Hematopoietic multipotent progenitor cell treated with erythropoietin and hydrocortisone succinate and interleukin-3 and kit ligand, for 17 days (in vitro differentiated cells): ENCODE measurements around the gene UNC50.
"Not testable (repeated sequence)": the region's sequence is repeated elsewhere in the genome, so short reads cannot be mapped to it uniquely, and the experiment has no call there.

ENCODE experiments used
- DNase-seq: peaks from one replicate; pipeline ENCODE4 v3.0.0-alpha.2; 2015; ENCODE audit warnings: low spot score

The UNC50 gene

GRCh38 chr2:98576666-98577312 is 31.6 kb upstream of the UNC50 start:
- no peak for DNase-seq

GRCh38 chr2:98577313-98577712 is 31.1 kb upstream of the UNC50 start:
- no peak for DNase-seq

GRCh38 chr2:98578231-98578630 is 30.2 kb upstream of the UNC50 start:
- DNase-seq, result no peak

- DNase-seq, result no peak
These were observed 28.5 kb upstream of the UNC50 start for GRCh38 chr2:98579926-98580325.

GRCh38 chr2:98580656-98581284 is 27.6 kb upstream of the UNC50 start:
- DNase-seq, result no peak

- DNase-seq, result no peak
These were observed 25.9 kb upstream of the UNC50 start for GRCh38 chr2:98582523-98582922.

- DNase-seq, result no peak
These were observed 25.1 kb upstream of the UNC50 start for GRCh38 chr2:98583276-98583675.

- no peak for DNase-seq
These were observed 24.4 kb upstream of the UNC50 start for GRCh38 chr2:98583816-98584618.

GRCh38 chr2:98585386-98585785 is 23.0 kb upstream of the UNC50 start:
- DNase-seq, result no peak

GRCh38 chr2:98586551-98587140 is 21.7 kb upstream of the UNC50 start:
- no peak for DNase-seq

- DNase-seq, result no peak
These were observed 19.4 kb upstream of the UNC50 start for GRCh38 chr2:98588880-98589431.

- no peak for DNase-seq
These were observed 18.9 kb upstream of the UNC50 start for GRCh38 chr2:98589489-98589888.

GRCh38 chr2:98592565-98592964 is 15.8 kb upstream of the UNC50 start:
- no peak for DNase-seq

- DNase-seq, result not testable (repeated sequence)
These were observed 13.7 kb upstream of the UNC50 start for GRCh38 chr2:98594665-98595064.

- DNase-seq, result no peak
These were observed 9.5 kb upstream of the UNC50 start for GRCh38 chr2:98598781-98599428.

- DNase-seq, result peak; percentile 37
These were observed 6.8 kb upstream of the UNC50 start for GRCh38 chr2:98601532-98602132.

- no peak for DNase-seq
These were observed 3.8 kb upstream of the UNC50 start for GRCh38 chr2:98604547-98604946.

- no peak for DNase-seq
These were observed 3.3 kb upstream of the UNC50 start for GRCh38 chr2:98605076-98605475.

- DNase-seq, result no peak
These were observed 2.0 kb upstream of the UNC50 start for GRCh38 chr2:98606431-98606830.

GRCh38 chr2:98607104-98607503 is 1.3 kb upstream of the UNC50 start:
- no peak for DNase-seq

- DNase-seq, result no peak
These were observed 661 bp upstream of the UNC50 start for GRCh38 chr2:98607741-98608115.
